T-helper 17 cell (primary cell): ENCODE results near the gene COL5A2. TPM values are rescaled to one million over a fixed set of nuclear protein-coding genes. Genes with fewer than 3 reads are reported as not detected.
A peak's percentile ranks its signal among the peaks of the same experiment; 100 is the strongest.

ENCODE experiments used
- ATAC-seq: fragments of 150-1000 bp; cut with Tn5 transposase; 2 replicates; pipeline ENCODE4 v1.10.0; 2021; ENCODE audit warnings: mild to moderate bottlenecking, moderate library complexity
- DNase-seq, 3 donors: peaks; one replicate each; pipeline versions ENCODE4 v3.0.0 to v3.0.0-alpha.2; 2020 to 2021
- H3K9me3 ChIP-seq: one replicate; pipeline ENCODE4 v1.7.0; 2013; ENCODE audit warnings: low read length, mild to moderate bottlenecking; ENCODE audit not compliant: control insufficient read depth, poor library complexity, severe bottlenecking
- H3K27ac Mint-ChIP-seq: one replicate; pipeline ENCODE4 v1.8.0; 2022; ENCODE audit warnings: mild to moderate bottlenecking, moderate library complexity, mixed read lengths
- H3K27me3 Mint-ChIP-seq: one replicate; pipeline ENCODE4 v1.8.0; 2022; ENCODE audit warnings: mixed read lengths
- H3K36me3 Mint-ChIP-seq: one replicate; pipeline ENCODE4 v1.8.0; 2022; ENCODE audit warnings: low read depth, mixed read lengths
- H3K4me1 Mint-ChIP-seq: one replicate; pipeline ENCODE4 v1.8.0; 2022; ENCODE audit warnings: mild to moderate bottlenecking, mixed read lengths
- H3K4me3 Mint-ChIP-seq: one replicate; pipeline ENCODE4 v1.8.0; 2022; ENCODE audit warnings: mild to moderate bottlenecking, moderate library complexity, mixed read lengths
- total RNA-seq, 4 donors: library from RNA in 2 of 4; stranded (reverse) in 2 of 4; gene quantifications; one replicate each; pipeline ENCODE4 v1.2.3 and lab custom pipeline; 2022 to 2026

The COL5A2 gene
- total RNA-seq, 2 donors from 2014 or later = 0.18 to 0.37 TPM

DNA sequence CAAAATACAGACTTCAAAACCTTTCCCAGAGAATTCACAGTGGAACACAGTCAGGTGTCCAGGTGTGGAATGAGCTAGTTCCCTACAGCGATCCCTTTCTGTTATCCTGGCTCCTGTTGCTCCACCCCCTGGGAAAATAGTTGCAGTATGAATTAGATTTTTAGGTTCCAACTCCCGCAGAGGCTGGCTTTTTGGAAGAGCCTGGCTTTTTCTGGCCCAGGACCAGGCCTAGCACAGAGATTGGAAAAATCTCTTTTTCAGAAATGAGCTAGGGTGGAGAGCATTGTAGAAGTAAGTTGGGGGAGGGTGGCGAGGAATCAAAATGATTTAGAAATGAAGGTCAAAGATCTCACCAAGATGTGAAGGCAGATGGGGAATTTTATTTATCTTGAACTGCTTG, 27.1 kb downstream of the COL5A2 start:
- DNase-seq = no peak
- ATAC-seq = no peak
- no peak overlapping the region for H3K27ac Mint-ChIP-seq
- no peaks in the 10 kb centered on the region for H3K27me3 Mint-ChIP-seq
- H3K36me3 Mint-ChIP-seq = no peaks in the 10 kb centered on the region
- H3K4me1 Mint-ChIP-seq = no peaks in the 10 kb centered on the region
- H3K4me3 Mint-ChIP-seq = no peak overlapping the region
- H3K9me3 ChIP-seq = no peaks in the 10 kb centered on the region

DNA sequence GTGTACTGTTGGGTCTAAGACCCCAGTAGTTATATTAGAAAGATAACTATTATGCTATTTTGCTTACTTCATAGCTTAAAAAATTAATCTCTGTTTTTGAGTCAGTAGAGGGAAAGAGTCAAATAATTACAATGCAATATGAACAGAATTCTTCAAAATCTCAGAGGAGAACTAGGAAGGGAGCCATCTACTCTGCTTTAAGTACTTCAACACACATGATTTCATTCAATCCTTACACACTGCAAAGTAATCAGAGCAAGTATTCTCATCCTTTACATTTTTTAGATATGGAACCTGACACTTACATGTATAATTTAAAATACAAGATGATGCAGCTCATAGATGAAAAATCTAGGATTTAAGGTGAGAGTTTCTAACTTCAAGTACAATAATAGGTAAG, 27.7 kb downstream of the COL5A2 start:
- H3K4me1 Mint-ChIP-seq = no peaks in the 10 kb centered on the region
- no peaks in the 10 kb centered on the region for H3K27me3 Mint-ChIP-seq
- DNase-seq (no peak), ATAC-seq (no peak)
- H3K27ac Mint-ChIP-seq = no peak overlapping the region
- no peak overlapping the region for H3K4me3 Mint-ChIP-seq
- H3K36me3 Mint-ChIP-seq = no peaks in the 10 kb centered on the region
- H3K9me3 ChIP-seq = no peaks in the 10 kb centered on the region

DNA sequence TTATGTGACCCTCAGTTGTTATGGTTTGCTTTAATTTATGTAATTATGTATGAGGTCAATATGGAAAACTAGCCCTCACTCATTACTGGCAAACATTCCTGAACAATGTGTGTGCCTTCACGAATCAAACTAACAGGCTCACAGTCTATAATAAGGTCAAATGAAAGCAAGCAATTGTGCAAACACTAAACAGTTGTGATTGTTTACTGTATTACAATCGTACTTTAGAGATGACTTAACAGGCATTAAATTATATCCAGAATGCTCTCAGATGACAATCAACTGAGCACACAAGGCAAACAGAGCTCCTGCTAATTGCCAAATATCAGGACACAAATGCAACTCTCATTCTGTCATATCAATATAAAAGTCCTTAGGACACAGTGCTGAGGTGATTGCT, 29.5 kb downstream of the COL5A2 start:
- no peak for ATAC-seq
- Mint-ChIP-seq H3K4me3 (no peak overlapping the region), H3K36me3 (no peaks in the 10 kb centered on the region), H3K4me1 (peaks cover 3% of the 10 kb centered on the region), H3K27ac (no peak overlapping the region), H3K27me3 (no peaks in the 10 kb centered on the region)
- DNase-seq = no peak
- H3K9me3 ChIP-seq = no peaks in the 10 kb centered on the region

DNA sequence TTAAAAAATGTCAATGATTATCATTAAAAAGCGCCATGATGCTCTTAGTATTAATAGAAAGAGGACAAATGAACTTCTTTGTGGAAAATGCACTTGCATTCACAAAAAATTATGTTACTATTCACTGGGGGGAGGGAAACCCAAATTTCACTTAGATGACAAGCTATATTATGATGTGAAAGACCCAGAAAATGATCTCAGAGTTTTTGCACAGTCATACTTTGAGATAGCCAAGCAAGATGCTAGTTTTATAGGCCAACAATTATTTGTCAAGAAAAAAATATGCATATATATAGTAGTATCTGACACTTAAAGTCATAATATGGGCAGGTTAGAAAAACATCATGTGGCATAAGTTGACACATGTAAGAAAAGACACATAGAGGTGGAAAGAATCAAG, 31.6 kb downstream of the COL5A2 start:
- ATAC-seq = no peak
- Mint-ChIP-seq H3K27ac (no peak overlapping the region), H3K27me3 (no peaks in the 10 kb centered on the region), H3K36me3 (no peaks in the 10 kb centered on the region), H3K4me3 (no peak overlapping the region), H3K4me1 (peaks cover 6% of the 10 kb centered on the region)
- no peak for DNase-seq
- H3K9me3 ChIP-seq = no peaks in the 10 kb centered on the region

DNA sequence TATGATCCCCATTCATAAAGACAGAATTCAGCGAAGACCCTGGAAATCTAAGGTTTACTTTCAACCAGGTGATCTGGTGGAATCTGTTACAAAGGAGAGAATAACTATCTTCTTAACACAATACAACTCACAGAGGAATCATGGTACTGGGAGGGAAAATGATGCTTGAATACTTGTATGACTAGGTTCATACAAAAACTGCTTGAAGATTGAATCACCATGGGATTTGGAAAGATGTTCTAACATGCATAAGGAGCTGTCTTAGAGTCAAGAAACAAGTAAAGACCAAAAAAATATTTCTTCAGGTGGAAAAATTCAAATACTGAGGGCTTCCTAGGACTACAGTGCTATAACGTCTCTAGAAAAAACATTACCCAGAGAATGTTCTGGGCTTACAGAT, 32.2 kb downstream of the COL5A2 start:
- Mint-ChIP-seq H3K27me3 (no peaks in the 10 kb centered on the region), H3K27ac (no peak overlapping the region), H3K36me3 (no peaks in the 10 kb centered on the region), H3K4me1 (peaks cover 6% of the 10 kb centered on the region), H3K4me3 (no peak overlapping the region)
- DNase-seq = no peak
- no peak for ATAC-seq
- no peaks in the 10 kb centered on the region for H3K9me3 ChIP-seq

DNA sequence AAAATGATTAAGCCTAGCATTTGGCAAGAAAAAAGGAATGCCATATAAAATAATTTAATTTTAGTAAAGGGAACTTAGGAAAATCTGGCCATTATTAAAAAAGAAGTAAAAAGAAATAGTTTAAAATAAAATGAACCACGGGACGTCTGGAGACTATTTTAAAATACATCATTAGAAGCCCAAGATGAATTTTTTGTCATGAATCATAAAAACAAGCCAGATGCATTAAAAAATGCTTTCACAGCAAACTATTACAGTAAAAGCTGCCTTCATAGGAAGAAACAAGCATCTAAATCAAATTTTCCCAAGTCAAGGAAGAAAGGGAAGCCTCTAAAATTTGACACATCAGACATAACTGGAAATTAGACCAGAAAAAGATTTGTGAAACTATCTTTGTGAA, 33.0 kb downstream of the COL5A2 start:
- no peak for DNase-seq
- Mint-ChIP-seq H3K27me3 (no peaks in the 10 kb centered on the region), H3K4me3 (no peak overlapping the region), H3K4me1 (peaks cover 6% of the 10 kb centered on the region), H3K27ac (no peak overlapping the region), H3K36me3 (no peaks in the 10 kb centered on the region)
- H3K9me3 ChIP-seq = no peaks in the 10 kb centered on the region
- ATAC-seq = no peak

DNA sequence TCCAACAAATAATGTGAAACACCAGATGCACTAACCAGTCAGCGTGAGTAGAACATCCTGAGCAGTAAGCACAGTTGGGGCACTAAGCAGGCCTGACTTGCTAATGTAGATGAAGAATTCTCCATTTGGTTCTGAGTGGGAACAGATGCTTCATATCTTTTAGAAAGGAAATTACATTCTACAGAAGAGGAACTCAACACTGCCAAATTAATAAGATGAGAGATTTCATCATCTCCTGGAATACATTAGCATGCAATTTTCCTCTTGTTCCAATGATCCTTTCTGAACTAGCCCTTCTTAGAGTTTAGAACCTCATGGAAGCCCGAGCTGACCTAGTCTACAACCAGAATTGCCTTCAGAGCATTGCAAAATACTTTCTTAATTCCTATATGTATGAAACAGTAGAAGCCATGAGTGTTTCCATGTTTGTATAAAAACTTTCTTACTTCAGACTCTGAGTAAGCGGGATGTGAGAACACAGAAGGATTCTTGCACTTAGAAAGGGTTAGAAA, 34.8 kb downstream of the COL5A2 start:
- no peak overlapping the region for H3K27ac Mint-ChIP-seq
- H3K9me3 ChIP-seq = no peaks in the 10 kb centered on the region
- H3K4me3 Mint-ChIP-seq = no peak overlapping the region
- no peaks in the 10 kb centered on the region for H3K27me3 Mint-ChIP-seq
- ATAC-seq (no peak), DNase-seq (no peak)
- H3K4me1 Mint-ChIP-seq = peaks cover 6% of the 10 kb centered on the region
- H3K36me3 Mint-ChIP-seq = no peaks in the 10 kb centered on the region

DNA sequence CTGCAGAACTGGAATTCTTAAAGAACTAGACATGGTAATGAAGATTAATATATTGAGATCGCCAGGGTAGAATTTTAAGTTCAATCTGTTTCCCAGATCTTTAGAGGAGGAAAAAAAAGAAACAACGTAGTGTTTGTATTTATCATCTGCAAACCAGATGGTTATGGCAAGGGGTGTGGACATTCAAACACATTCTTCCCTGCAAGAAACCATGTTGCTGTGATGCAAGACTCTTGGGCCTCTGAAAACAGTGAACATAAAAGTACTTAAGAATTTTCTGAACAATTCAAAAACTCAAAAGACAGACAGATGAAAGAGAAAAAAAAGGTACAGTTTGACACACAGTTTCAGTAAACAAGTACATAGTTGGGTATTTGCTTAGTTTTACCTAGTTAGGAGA, 35.6 kb downstream of the COL5A2 start:
- no peaks in the 10 kb centered on the region for H3K9me3 ChIP-seq
- DNase-seq (no peak), ATAC-seq (no peak)
- Mint-ChIP-seq H3K27ac (no peak overlapping the region), H3K27me3 (no peaks in the 10 kb centered on the region), H3K4me3 (no peak overlapping the region), H3K36me3 (no peaks in the 10 kb centered on the region), H3K4me1 (peaks cover 6% of the 10 kb centered on the region)

DNA sequence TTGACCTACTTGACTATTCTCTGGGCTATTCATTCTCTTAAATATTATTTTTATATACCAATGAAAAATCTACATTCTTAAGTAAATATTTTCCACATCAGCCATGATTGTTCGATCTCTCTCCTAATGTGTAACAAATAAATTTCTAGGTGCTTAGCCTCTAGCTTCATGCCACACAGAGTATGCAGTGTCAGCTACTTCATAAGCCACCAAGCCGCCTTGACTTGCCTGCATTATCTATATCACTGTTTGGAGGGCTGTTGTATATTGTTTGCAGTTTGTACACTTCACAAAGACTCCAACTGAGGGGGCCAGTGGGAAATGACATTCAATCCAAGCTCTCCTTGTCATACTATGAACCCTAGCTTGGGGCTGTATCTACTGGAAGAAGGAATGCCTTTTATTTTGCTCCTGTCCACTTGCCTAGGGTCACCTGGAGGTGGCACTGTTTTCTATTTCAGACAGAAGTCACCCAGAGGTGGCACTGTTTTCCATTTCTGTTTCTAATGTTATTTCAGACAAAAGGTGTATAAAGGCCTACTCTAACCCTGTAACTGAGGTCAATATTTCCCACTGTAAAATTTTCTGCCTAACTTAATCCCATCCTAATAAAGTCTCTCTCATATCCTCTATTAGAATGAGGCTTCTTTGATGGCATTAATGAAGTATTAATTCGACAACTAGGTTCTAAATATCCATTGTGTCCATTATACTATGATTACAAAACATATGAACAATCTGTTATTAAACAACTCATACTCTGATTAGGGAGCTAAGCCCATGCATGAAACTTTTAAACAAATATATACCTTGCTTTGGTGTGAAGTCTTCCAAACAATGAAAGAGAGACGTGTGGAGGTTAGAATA, 36.4 kb downstream of the COL5A2 start:
- H3K36me3 Mint-ChIP-seq = no peaks in the 10 kb centered on the region
- H3K4me3 Mint-ChIP-seq = no peak overlapping the region
- no peaks in the 10 kb centered on the region for H3K9me3 ChIP-seq
- peak overlapping the region; percentile 24 for H3K27ac Mint-ChIP-seq
- H3K4me1 Mint-ChIP-seq = peaks cover 6% of the 10 kb centered on the region
- ATAC-seq = peak; percentile 86
- no peaks in the 10 kb centered on the region for H3K27me3 Mint-ChIP-seq
- DNase-seq = peak; percentile 8 to 26 (median 10)

DNA sequence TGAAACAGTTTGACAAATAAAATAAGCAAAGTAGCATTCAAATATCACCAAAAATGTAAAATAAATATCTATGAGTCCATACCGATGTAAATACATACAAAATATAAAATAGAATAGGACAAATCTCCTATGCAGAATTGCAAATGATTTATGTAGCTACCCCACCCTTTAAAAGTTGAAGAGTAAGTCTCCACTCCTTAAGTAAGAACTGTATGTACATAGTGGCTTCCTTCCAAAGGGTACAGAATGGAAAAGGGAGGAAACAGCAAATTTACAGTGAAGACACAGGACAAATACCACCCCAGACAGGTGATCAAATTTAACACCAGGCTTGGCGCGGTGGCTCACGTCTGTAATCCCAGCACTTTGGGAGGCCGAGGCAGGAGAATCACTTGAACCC, 40.8 kb downstream of the COL5A2 start:
- H3K9me3 ChIP-seq = no peaks in the 10 kb centered on the region
- H3K4me3 Mint-ChIP-seq = no peak overlapping the region
- no peaks in the 10 kb centered on the region for H3K36me3 Mint-ChIP-seq
- peaks cover 3% of the 10 kb centered on the region for H3K4me1 Mint-ChIP-seq
- no peak for DNase-seq
- ATAC-seq = no peak
- H3K27ac Mint-ChIP-seq = no peak overlapping the region
- H3K27me3 Mint-ChIP-seq = no peaks in the 10 kb centered on the region

DNA sequence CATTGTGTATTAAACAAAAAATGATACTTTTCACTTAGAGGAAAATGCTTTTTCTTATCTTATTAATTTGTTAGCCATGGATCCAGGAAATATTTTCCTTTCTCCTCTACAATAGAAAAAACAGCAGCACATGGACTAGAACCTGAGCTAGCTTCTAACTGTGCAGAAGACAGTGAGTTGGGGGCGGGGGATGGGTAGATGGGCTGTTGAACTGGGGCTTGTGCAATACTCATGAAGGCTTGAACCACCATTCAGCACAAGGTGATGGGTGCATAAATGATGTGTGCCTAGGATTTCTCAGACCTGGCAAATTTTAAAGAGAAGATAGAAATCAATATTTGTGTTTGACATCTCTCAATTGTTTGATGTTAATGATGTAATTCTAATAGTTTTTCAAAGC, 42.0 kb downstream of the COL5A2 start:
- DNase-seq (no peak), ATAC-seq (no peak)
- Mint-ChIP-seq H3K4me1 (no peaks in the 10 kb centered on the region), H3K27me3 (peaks cover 6% of the 10 kb centered on the region), H3K27ac (no peak overlapping the region), H3K4me3 (no peak overlapping the region), H3K36me3 (no peaks in the 10 kb centered on the region)
- H3K9me3 ChIP-seq = no peaks in the 10 kb centered on the region

DNA sequence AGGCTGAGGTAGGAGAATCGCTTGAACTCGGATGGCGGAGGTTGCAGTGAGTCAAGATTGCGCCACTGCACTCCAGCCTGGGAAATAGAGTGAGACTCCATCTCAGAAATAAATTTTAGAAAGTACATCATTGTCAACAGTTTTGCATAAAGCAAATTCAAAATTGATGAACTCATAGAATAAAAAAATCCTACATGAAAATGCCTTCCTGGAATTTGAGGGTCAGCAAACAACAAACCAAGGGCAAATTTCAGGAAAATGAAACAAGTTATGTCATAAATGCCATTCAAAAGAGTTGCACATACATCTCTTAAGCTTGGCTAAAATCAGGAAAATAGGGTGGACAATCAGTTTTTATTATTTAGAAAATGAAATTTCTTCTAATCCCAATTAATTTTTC, 45.1 kb downstream of the COL5A2 start:
- no peaks in the 10 kb centered on the region for H3K9me3 ChIP-seq
- DNase-seq (no peak), ATAC-seq (no peak)
- H3K36me3 Mint-ChIP-seq = no peaks in the 10 kb centered on the region
- no peak overlapping the region for H3K4me3 Mint-ChIP-seq
- no peak overlapping the region for H3K27ac Mint-ChIP-seq
- H3K27me3 Mint-ChIP-seq = peaks cover 6% of the 10 kb centered on the region
- H3K4me1 Mint-ChIP-seq = no peaks in the 10 kb centered on the region

DNA sequence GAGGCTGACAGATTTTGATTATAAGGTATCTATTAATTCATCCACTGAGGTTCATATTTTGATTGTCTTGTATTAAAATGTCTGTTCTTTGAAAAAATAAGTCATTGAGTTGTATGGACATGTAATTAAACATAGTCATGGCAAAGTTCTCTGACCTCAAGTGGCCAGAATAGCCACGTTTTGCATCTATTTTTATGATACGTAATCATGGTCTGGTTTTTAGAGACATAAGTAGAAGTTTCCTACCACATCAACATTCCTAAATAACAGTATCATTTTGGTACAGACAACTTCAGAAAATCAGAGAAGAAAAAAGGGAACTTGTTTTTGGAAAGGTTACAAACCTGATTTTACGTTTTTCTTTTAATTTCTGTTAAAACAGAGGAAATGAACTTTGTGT, 47.6 kb downstream of the COL5A2 start:
- no peaks in the 10 kb centered on the region for H3K9me3 ChIP-seq
- Mint-ChIP-seq H3K27me3 (peaks cover 6% of the 10 kb centered on the region), H3K4me3 (no peak overlapping the region), H3K4me1 (no peaks in the 10 kb centered on the region), H3K36me3 (no peaks in the 10 kb centered on the region), H3K27ac (no peak overlapping the region)
- ATAC-seq = no peak
- DNase-seq = no peak

DNA sequence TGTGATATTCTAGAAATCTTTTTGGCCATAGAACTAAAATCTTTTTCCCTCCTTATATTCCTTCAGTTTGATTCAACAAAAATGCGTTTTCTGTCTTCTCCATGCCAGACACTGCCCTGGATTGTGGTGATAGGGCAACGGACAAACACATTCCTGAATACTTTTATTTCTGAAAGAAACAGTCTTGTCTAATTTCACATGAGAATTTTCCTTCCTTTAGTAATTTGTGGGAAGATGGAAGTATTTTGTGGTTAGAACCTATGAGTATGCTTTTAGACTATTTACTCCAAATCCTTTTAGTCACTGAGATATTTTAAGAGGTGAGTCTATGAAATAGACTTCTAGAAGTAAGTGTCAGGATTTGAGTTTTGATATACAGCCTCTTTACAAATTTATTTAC, 49.6 kb downstream of the COL5A2 start:
- Mint-ChIP-seq H3K27me3 (peaks cover 6% of the 10 kb centered on the region), H3K27ac (no peak overlapping the region), H3K4me1 (no peaks in the 10 kb centered on the region), H3K36me3 (no peaks in the 10 kb centered on the region), H3K4me3 (no peak overlapping the region)
- ATAC-seq (no peak), DNase-seq (no peak)
- no peaks in the 10 kb centered on the region for H3K9me3 ChIP-seq
